Measurements from ENCODE around the gene TAGAP. TPM values are rescaled to one million over a fixed set of nuclear protein-coding genes. Genes with fewer than 3 reads are reported as not detected.

The TAGAP gene
- total and polyA plus RNA-seq, 10 of the 15 experiments (the other 5 are each of a cell fraction or from before 2014, with no cell fraction given), result 5.3 to 27.4 (median 18.9) TPM

DNA sequence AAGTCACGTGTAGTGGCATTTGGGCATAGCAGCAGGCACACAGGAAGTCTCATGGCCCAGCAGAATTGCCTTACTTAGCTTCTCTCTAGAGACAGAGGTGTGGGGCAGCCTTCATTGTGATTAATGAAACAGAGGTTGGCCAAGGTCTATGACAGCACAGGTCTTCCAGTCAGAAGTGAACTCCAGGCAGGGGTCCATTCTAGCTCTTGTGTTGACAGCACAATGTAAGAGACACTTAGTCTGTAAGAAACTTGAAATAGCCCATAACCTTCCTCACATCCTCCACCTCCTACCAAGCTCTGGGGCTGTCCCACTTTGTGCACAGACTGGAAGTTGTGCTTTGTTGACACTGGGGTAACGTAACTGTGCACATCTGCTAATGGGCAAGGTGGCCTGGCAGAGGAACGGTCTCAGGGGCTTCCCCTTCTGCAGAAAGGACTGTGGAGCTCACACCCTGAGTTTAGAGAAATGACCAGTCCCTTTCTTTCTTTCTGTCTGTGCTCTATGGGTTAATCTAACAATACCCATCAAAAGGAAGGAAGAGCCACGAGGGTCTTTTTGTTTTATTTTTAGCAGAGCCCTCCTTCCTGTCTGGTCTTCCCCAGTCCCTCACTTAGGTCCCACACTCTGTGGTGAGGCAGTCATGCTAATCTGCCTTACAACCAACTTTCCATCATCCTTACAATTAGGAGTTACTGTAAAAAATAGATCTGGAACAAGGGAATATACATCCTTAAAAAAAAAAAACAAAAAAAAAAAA is 35.6 kb upstream of the TAGAP start (continued):
- TF ChIP-seq, protein P1, sequence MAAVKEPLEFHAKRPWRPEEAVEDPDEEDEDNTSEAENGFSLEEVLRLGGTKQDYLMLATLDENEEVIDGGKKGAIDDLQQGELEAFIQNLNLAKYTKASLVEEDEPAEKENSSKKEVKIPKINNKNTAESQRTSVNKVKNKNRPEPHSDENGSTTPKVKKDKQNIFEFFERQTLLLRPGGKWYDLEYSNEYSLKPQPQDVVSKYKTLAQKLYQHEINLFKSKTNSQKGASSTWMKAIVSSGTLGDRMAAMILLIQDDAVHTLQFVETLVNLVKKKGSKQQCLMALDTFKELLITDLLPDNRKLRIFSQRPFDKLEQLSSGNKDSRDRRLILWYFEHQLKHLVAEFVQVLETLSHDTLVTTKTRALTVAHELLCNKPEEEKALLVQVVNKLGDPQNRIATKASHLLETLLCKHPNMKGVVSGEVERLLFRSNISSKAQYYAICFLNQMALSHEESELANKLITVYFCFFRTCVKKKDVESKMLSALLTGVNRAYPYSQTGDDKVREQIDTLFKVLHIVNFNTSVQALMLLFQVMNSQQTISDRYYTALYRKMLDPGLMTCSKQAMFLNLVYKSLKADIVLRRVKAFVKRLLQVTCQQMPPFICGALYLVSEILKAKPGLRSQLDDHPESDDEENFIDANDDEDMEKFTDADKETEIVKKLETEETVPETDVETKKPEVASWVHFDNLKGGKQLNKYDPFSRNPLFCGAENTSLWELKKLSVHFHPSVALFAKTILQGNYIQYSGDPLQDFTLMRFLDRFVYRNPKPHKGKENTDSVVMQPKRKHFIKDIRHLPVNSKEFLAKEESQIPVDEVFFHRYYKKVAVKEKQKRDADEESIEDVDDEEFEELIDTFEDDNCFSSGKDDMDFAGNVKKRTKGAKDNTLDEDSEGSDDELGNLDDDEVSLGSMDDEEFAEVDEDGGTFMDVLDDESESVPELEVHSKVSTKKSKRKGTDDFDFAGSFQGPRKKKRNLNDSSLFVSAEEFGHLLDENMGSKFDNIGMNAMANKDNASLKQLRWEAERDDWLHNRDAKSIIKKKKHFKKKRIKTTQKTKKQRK (IDR thresholded peaks at IDR 0.05; ENCODE audit: low read depth, low read length), result no peak
- TF ChIP-seq JUNB (IDR thresholded peaks at IDR 0.05) (peak; percentile 21), E2F4 (IDR thresholded peaks at IDR 0.05; ENCODE audit: low read depth, low read length) (no peak), MEF2B (IDR thresholded peaks at IDR 0.05; ENCODE audit: partially characterized antibody, poor library complexity, severe bottlenecking) (peak; percentile 33), POLR2AphosphoS5 (IDR thresholded peaks at IDR 0.05; ENCODE audit: low read length) (no peak), NFYB (IDR thresholded peaks at IDR 0.05; ENCODE audit: insufficient read depth, low read depth, low read length) (no peak), BCL11A (IDR thresholded peaks at IDR 0.05; ENCODE audit: low read depth, low read length) (no peak)
